ENCODE results near the gene CKAP4.
"Not testable (repeated sequence)": the region's sequence is repeated elsewhere in the genome, so short reads cannot be mapped to it uniquely, and the experiment has no call there.

The CKAP4 gene

GRCh38 chr12:106247674-106248311 lies at the start of gene CKAP4:
TSS of gene CKAP4 (minus strand) at chr12:106248020. CDS start at chr12:106247851, 169 bp downstream.
- peak; percentile 23 for DNase-seq

- DNase-seq, result no peak
These were observed 49.3 kb upstream of the CKAP4 start for GRCh38 chr12:106297075-106297474.

- DNase-seq, result no peak
These were observed 48.5 kb upstream of the CKAP4 start for GRCh38 chr12:106296179-106296877.

GRCh38 chr12:106292339-106292738 lies 44.5 kb upstream of the CKAP4 start:
- no peak for DNase-seq

- DNase-seq, result no peak
These were observed 43.5 kb upstream of the CKAP4 start for GRCh38 chr12:106291342-106291741.

- no peak for DNase-seq
These were observed 42.8 kb upstream of the CKAP4 start for GRCh38 chr12:106290666-106291065.

GRCh38 chr12:106289196-106289681 lies 41.4 kb upstream of the CKAP4 start:
- DNase-seq, result no peak

- DNase-seq, result peak; percentile 42
These were observed 40.8 kb upstream of the CKAP4 start for GRCh38 chr12:106288494-106289195.

GRCh38 chr12:106288101-106288493 lies 40.3 kb upstream of the CKAP4 start:
- DNase-seq, result no peak

- DNase-seq, result no peak
These were observed 39.5 kb upstream of the CKAP4 start for GRCh38 chr12:106287364-106287763.

GRCh38 chr12:106286576-106287162 lies 38.8 kb upstream of the CKAP4 start:
- DNase-seq, result not testable (repeated sequence)

- no peak for DNase-seq
These were observed 38.2 kb upstream of the CKAP4 start for GRCh38 chr12:106285982-106286381.

- no peak for DNase-seq
These were observed 36.7 kb upstream of the CKAP4 start for GRCh38 chr12:106284358-106285105.

- peak; percentile 53 for DNase-seq
These were observed 34.8 kb upstream of the CKAP4 start for GRCh38 chr12:106282457-106283097.

- no peak for DNase-seq
These were observed 34.0 kb upstream of the CKAP4 start for GRCh38 chr12:106281804-106282203.

GRCh38 chr12:106281056-106281782 lies 33.4 kb upstream of the CKAP4 start:
- no peak for DNase-seq

- DNase-seq, result no peak
These were observed 32.3 kb upstream of the CKAP4 start for GRCh38 chr12:106280106-106280505.

GRCh38 chr12:106276032-106276740 lies 28.4 kb upstream of the CKAP4 start:
- no peak for DNase-seq

- DNase-seq, result no peak
These were observed 27.6 kb upstream of the CKAP4 start for GRCh38 chr12:106275458-106275857.

GRCh38 chr12:106274575-106275121 lies 26.8 kb upstream of the CKAP4 start:
- DNase-seq, result no peak
